Measurements from ENCODE around the gene NELFB.

Gene NELFB

GRCh38 chr9:137223078-137223970 is 31.8 kb upstream of the NELFB start:
- DNase-seq (ENCODE audit: low read depth, low spot score) = peak; percentile 96

- DNase-seq (ENCODE audit: low read depth, low spot score) = no peak
Measured at GRCh38 chr9:137224830-137225694, 30.1 kb upstream of the NELFB start, which contains the start of gene CYSRT1. CYSRT1 (plus strand) TSS chr9:137225174; CDS start chr9:137225622, 448 bp downstream.

GRCh38 chr9:137225699-137226331 is 29.3 kb upstream of the NELFB start:
- no peak for DNase-seq (ENCODE audit: low read depth, low spot score)

- DNase-seq (ENCODE audit: low read depth, low spot score) = no peak
Measured at GRCh38 chr9:137226338-137227053, 28.6 kb upstream of the NELFB start.

- DNase-seq (ENCODE audit: low read depth, low spot score) = peak; percentile 70
Measured at GRCh38 chr9:137227054-137227852, 27.9 kb upstream of the NELFB start, which contains the start of gene RNF224. RNF224 (plus strand) TSS chr9:137227502; CDS start chr9:137228336, 834 bp downstream.

- DNase-seq (ENCODE audit: low read depth, low spot score) = no peak
Measured at GRCh38 chr9:137227853-137228505, 27.1 kb upstream of the NELFB start.

GRCh38 chr9:137228506-137228967 is 26.6 kb upstream of the NELFB start:
- no peak for DNase-seq (ENCODE audit: low read depth, low spot score)

GRCh38 chr9:137228968-137229896 is 25.9 kb upstream of the NELFB start:
- no peak for DNase-seq (ENCODE audit: low read depth, low spot score)

GRCh38 chr9:137229903-137230704 is 25.0 kb upstream of the NELFB start:
- no peak for DNase-seq (ENCODE audit: low read depth, low spot score)

GRCh38 chr9:137230705-137231371 is 24.3 kb upstream of the NELFB start, which contains the start of gene SLC34A3:
SLC34A3 (plus strand) TSS chr9:137230901; CDS start chr9:137231703, 802 bp downstream.
- no peak for DNase-seq (ENCODE audit: low read depth, low spot score)

GRCh38 chr9:137231372-137232039 is 23.6 kb upstream of the NELFB start:
- DNase-seq (ENCODE audit: low read depth, low spot score) = no peak

- DNase-seq (ENCODE audit: low read depth, low spot score) = no peak
Measured at GRCh38 chr9:137232101-137232500, 23.0 kb upstream of the NELFB start.

- no peak for DNase-seq (ENCODE audit: low read depth, low spot score)
Measured at GRCh38 chr9:137232510-137232909, 22.6 kb upstream of the NELFB start.

GRCh38 chr9:137233143-137233980 is 21.8 kb upstream of the NELFB start:
- no peak for DNase-seq (ENCODE audit: low read depth, low spot score)

GRCh38 chr9:137234055-137234697 is 21.0 kb upstream of the NELFB start:
- DNase-seq (ENCODE audit: low read depth, low spot score) = no peak

Data from activated naive CD8-positive, alpha-beta T cell treated with anti-CD3 and anti-CD28 coated beads, Interleukin-2, amount 50 U/mL, for 16 hours (primary cell).